AG04450 (cell line): ENCODE data around the gene COG1. TPM values are rescaled to one million over a fixed set of nuclear protein-coding genes. Genes with fewer than 3 reads are reported as not detected.

Experiments
- CTCF ChIA-PET: fragments of 300-600, 350-600 bp; formaldehyde crosslinking; extraction: SDS; loops from one replicate; lab custom pipeline; 2022; ENCODE audit warnings: antibody characterized with exemption, inconsistent platforms; lab: Charles Lee
- POLR2A ChIA-PET: fragments of 350-600 bp; formaldehyde crosslinking; extraction: SDS; loops from one replicate; lab custom pipeline; 2021; ENCODE audit warnings: antibody characterized with exemption, inconsistent platforms; lab: Yijun Ruan, JAX
- DNase-seq: peaks from one replicate; pipeline ENCODE4 v3.0.0-alpha.2; 2011; ENCODE audit warnings: low read depth, low spot score
- H3K27ac ChIP-seq: one replicate; pipeline ENCODE4 v1.5.1; 2012; ENCODE audit warnings: low read depth, low read length, control low read depth
- H3K27me3 ChIP-seq: one replicate; pipeline ENCODE4 v1.6.0; 2012; ENCODE audit warnings: low read length; ENCODE audit not compliant: control insufficient read depth, insufficient read depth
- H3K4me3 ChIP-seq: 2 replicates; pipeline ENCODE4 v1.5.1; 2011; ENCODE audit warnings: mild to moderate bottlenecking, low read depth, low read length, control low read depth
- H3K9me3 ChIP-seq: 2 replicates; pipeline ENCODE4 v1.5.1; 2012; ENCODE audit warnings: low read length; ENCODE audit not compliant: control insufficient read depth, insufficient read depth
- polyA plus RNA-seq: library from polyadenylated mRNA; depleted of rRNA; stranded (reverse); fragments of >200 nt; gene quantifications from 2 replicates; pipeline ENCODE4 v1.2.3, GENCODE V29; 2011
- TF ChIP-seq, protein P1 (sequence below): IDR thresholded peaks from 2 replicates; pipeline ENCODE4 v1.5.1; 2011; ENCODE audit warnings: low read depth, low read length, control low read depth, inconsistent platforms

COG1 gene
- polyA plus RNA-seq, 1 experiment: 30.2 TPM

DNA sequence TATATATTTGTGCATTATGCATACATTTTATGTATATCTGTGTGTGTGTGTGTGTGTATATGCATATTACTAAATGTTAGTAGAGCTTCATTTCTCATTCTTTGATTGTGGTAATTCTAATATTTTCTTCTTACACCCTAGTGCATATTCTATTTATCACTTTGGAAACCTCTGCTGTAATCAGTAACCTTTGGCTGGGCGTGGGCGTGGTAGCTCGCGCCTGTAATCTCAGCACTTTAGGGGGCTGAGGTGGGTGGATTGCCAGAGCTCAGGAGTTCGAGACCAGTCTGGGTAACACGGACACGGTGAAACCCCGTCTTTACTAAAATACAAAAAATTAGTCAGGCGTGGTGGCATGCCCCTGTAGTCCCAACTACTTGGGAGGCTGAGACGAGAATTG, 41.9 kb downstream of the COG1 start:
- Histone ChIP-seq H3K4me3 (no peak overlapping the region), H3K27ac (no peak overlapping the region), H3K9me3 (no peaks in the 10 kb centered on the region; the same call in 1 of the 2 replicates), H3K27me3 (no peaks in the 10 kb centered on the region)
- no peak for DNase-seq
- POLR2A ChIA-PET: no interaction called here
- CTCF ChIA-PET: interaction anchor here (1.1 to 3.4 kb wide), 4 partner anchors 21 to 510 kb away, joined by 3 to 19 read pairs (median 13); no protein-coding TSS in a partner anchor
- TF ChIP-seq, protein P1, sequence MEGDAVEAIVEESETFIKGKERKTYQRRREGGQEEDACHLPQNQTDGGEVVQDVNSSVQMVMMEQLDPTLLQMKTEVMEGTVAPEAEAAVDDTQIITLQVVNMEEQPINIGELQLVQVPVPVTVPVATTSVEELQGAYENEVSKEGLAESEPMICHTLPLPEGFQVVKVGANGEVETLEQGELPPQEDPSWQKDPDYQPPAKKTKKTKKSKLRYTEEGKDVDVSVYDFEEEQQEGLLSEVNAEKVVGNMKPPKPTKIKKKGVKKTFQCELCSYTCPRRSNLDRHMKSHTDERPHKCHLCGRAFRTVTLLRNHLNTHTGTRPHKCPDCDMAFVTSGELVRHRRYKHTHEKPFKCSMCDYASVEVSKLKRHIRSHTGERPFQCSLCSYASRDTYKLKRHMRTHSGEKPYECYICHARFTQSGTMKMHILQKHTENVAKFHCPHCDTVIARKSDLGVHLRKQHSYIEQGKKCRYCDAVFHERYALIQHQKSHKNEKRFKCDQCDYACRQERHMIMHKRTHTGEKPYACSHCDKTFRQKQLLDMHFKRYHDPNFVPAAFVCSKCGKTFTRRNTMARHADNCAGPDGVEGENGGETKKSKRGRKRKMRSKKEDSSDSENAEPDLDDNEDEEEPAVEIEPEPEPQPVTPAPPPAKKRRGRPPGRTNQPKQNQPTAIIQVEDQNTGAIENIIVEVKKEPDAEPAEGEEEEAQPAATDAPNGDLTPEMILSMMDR: no peak

DNA sequence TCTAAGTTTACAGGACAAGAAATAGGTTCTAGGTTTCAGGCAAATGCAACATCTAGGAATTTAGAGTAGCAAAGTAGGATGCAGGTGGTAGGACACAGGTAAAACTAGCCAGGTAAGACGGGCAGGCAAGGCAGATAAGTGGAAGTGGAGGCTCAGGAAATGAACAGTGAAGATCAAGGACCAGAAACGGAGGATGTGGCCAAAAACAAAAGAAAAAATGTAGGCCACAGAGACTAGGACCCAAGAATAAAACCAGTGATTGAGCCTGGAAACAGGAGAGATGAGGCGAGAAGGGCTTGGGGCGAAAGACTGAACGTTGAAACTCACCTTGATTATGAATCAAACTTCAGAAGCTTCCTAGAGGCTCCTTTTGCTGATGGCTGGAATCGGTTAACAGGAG, 44.9 kb downstream of the COG1 start:
- TF ChIP-seq, protein P1: no peak
- no peaks in the 10 kb centered on the region; the same call in 1 of the 2 replicates for H3K9me3 ChIP-seq
- no peak overlapping the region for H3K27ac ChIP-seq
- ChIA-PET CTCF (interaction anchor here (0.5 to 1.1 kb wide), 3 partner anchors 18 to 850 kb away, joined by 3 to 8 read pairs (median 7); no protein-coding TSS in a partner anchor), POLR2A (no interaction called here)
- no peaks in the 10 kb centered on the region for H3K27me3 ChIP-seq
- no peak for DNase-seq
- no peak overlapping the region for H3K4me3 ChIP-seq

DNA sequence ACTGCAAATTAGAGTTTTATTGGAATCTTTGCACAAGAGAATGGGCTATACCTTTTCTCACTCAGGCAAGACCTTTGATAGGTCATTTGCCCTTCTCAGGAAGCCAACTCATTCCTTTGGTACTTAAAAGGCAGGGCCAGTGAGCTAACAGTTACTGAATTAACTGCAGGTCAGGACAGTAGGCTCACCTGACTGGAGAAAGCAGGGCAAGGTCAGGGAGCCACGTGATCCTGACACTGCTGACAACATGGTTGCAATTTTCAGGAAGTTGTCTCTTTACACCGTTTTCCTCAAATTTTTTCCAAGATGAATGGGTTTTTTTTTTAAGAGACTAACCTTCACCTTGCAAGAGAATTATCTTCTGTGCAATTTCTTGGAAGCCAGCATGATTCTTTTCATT, 47.7 kb downstream of the COG1 start:
- Histone ChIP-seq H3K4me3 (no peak overlapping the region), H3K9me3 (no peaks in the 10 kb centered on the region), H3K27ac (no peak overlapping the region), H3K27me3 (no peaks in the 10 kb centered on the region)
- DNase-seq: no peak
- POLR2A ChIA-PET: no interaction called here
- CTCF ChIA-PET: interaction anchor here (0.7 to 1.2 kb wide), 2 partner anchors 15 to 515 kb away, joined by 4 read pairs; no protein-coding TSS in a partner anchor
- TF ChIP-seq, protein P1: no peak

DNA sequence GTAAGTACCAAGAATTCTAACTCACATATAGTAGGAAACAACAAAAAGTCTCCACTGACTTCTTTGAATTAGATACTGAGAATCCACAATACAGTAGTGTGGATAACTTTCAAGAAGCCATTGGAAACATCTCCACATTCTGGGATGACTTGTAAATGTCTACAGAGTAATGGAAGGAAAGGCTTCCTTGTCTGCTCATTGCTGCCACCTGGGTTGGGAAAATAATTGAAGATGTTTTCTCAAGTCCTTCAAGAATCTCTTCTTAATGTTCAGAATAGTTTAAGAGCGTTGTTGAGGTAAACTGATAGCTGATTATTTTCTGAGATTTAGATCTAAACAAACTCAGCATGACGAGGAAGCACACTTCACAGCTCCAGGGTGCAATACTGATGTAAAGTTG, 54.9 kb downstream of the COG1 start:
- POLR2A ChIA-PET: no interaction called here
- Histone ChIP-seq H3K4me3 (no peak overlapping the region), H3K27ac (no peak overlapping the region), H3K27me3 (no peaks in the 10 kb centered on the region), H3K9me3 (no peaks in the 10 kb centered on the region)
- no peak for DNase-seq
- CTCF ChIA-PET: interaction anchor here (0.7 to 14.3 kb wide), 9 partner anchors 7 to 691 kb away, joined by 3 to 449 read pairs (median 5); no protein-coding TSS in a partner anchor
- TF ChIP-seq, protein P1: no peak; the same call in 1 of the 2 replicates

DNA sequence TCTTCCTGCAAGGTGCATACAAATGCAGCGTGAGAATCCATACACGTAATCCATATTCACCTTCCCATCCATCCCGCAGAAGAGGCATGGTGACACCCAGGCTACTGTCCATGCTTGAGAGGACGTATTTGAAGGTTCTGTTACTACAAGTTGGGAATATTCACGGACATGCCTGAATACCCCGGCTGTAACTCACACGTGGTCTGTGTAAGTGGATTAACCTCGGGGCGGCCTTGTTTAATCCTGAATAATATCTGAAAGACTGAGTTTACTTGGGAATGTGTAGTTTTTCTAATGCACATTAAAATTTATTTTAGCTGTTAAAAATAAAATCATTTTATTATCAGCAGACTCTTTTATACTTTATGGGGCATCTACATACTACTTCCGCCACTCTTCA, 55.7 kb downstream of the COG1 start:
- H3K27me3 ChIP-seq: no peaks in the 10 kb centered on the region
- H3K9me3 ChIP-seq: no peaks in the 10 kb centered on the region
- ChIA-PET CTCF (interaction anchor here (0.5 to 14.3 kb wide), 12 partner anchors 41 to 692 kb away, joined by 3 to 449 read pairs (median 4); no protein-coding TSS in a partner anchor), POLR2A (no interaction called here)
- no peak overlapping the region for H3K27ac ChIP-seq
- DNase-seq: no peak
- H3K4me3 ChIP-seq: no peak overlapping the region
- TF ChIP-seq, protein P1: no peak
